ENCODE measurements around the gene KRTAP5-6.

DNA sequence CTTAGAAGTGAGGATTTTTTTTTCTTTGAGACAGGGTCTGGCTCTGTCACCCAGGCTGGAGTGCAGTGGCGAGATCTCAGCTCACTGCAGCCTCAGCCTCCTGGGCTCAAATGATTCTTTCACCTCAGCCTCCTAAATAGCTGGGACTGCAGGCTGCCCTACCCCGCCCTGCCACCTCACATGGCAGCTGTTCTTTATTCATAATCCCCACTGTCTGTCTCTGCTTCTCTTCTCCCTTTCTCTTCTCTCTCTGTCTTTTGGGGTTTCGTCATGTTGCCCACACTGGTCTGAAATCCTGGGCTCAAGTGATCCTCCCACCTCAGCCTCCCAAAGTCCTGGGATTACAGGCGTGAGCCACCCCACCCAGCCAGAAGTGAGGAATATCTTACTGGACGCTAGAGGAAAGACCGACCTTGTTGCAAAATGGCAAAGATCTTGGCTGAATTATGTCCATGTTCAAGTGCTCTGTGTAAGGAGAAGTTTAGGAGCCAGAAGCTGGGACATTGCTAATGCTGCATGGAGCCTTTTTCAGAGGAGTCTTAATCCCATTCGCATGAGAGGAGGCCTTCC lies 45.5 kb upstream of the KRTAP5-6 start:
- TF ChIP-seq, protein P1, sequence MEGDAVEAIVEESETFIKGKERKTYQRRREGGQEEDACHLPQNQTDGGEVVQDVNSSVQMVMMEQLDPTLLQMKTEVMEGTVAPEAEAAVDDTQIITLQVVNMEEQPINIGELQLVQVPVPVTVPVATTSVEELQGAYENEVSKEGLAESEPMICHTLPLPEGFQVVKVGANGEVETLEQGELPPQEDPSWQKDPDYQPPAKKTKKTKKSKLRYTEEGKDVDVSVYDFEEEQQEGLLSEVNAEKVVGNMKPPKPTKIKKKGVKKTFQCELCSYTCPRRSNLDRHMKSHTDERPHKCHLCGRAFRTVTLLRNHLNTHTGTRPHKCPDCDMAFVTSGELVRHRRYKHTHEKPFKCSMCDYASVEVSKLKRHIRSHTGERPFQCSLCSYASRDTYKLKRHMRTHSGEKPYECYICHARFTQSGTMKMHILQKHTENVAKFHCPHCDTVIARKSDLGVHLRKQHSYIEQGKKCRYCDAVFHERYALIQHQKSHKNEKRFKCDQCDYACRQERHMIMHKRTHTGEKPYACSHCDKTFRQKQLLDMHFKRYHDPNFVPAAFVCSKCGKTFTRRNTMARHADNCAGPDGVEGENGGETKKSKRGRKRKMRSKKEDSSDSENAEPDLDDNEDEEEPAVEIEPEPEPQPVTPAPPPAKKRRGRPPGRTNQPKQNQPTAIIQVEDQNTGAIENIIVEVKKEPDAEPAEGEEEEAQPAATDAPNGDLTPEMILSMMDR (IDR thresholded peaks at IDR 0.05) = no peak
- TF ChIP-seq EZH2 (IDR thresholded peaks at IDR 0.05; ENCODE audit: borderline replicate concordance, insufficient read depth, low read depth, low read length, poor library complexity, severe bottlenecking) = no peak

Measured in B cell (primary cell).